ENCODE results near the gene EDC3. TPM values are rescaled to one million over a fixed set of nuclear protein-coding genes. Genes with fewer than 3 reads are reported as not detected.
A peak's percentile ranks its signal among the peaks of the same experiment; 100 is the strongest.

Gene EDC3
- total and polyA plus RNA-seq, 9 of the 15 experiments (the other 6 are each of a cell fraction or from before 2014, with no cell fraction given): 11.7 to 63.9 (median 32.8) TPM

DNA sequence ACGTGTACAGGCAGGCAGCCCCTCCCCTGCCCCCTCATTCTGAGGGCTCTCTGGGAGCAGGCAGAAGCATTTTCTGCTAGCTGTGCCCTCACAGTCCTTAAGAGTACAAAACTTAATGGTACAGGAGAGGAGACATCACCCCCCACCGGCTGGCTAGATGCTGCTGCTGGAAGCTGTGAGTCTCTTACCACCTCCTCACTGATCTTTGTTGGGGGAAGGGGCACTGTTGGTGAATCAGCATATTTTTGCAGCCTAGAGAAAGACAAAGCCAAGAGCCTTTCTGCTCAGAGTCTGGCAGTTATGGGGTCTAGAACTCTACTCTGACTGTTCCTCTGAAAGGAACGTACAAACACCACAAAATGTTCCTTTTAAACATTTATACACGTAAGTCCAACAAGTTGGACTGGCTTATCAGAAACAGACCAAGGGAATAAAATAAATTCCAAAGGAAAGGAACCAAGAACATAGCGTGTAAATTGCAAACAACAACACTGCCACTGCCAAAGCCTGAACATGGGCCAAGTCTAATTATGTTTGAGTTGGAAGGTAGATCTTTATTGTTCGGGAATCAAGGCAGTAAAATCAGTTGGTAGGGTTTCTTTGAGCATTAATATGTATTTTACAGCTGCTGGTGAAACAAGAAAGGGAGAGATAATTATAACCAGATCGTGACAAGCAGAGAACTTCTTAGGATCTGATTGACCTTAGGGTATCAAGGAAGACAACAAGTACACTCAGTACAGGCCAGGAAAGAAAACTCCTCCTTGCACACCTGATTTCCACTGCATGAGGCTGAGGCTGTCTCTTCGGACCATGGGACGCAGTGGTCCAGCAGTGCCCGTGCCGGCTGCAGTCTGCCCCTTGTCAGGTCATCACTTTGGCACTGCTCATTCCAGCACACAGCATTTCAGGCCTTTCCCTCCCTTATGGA, 52.8 kb downstream of the EDC3 start (continued):
- TF ChIP-seq, protein P1, sequence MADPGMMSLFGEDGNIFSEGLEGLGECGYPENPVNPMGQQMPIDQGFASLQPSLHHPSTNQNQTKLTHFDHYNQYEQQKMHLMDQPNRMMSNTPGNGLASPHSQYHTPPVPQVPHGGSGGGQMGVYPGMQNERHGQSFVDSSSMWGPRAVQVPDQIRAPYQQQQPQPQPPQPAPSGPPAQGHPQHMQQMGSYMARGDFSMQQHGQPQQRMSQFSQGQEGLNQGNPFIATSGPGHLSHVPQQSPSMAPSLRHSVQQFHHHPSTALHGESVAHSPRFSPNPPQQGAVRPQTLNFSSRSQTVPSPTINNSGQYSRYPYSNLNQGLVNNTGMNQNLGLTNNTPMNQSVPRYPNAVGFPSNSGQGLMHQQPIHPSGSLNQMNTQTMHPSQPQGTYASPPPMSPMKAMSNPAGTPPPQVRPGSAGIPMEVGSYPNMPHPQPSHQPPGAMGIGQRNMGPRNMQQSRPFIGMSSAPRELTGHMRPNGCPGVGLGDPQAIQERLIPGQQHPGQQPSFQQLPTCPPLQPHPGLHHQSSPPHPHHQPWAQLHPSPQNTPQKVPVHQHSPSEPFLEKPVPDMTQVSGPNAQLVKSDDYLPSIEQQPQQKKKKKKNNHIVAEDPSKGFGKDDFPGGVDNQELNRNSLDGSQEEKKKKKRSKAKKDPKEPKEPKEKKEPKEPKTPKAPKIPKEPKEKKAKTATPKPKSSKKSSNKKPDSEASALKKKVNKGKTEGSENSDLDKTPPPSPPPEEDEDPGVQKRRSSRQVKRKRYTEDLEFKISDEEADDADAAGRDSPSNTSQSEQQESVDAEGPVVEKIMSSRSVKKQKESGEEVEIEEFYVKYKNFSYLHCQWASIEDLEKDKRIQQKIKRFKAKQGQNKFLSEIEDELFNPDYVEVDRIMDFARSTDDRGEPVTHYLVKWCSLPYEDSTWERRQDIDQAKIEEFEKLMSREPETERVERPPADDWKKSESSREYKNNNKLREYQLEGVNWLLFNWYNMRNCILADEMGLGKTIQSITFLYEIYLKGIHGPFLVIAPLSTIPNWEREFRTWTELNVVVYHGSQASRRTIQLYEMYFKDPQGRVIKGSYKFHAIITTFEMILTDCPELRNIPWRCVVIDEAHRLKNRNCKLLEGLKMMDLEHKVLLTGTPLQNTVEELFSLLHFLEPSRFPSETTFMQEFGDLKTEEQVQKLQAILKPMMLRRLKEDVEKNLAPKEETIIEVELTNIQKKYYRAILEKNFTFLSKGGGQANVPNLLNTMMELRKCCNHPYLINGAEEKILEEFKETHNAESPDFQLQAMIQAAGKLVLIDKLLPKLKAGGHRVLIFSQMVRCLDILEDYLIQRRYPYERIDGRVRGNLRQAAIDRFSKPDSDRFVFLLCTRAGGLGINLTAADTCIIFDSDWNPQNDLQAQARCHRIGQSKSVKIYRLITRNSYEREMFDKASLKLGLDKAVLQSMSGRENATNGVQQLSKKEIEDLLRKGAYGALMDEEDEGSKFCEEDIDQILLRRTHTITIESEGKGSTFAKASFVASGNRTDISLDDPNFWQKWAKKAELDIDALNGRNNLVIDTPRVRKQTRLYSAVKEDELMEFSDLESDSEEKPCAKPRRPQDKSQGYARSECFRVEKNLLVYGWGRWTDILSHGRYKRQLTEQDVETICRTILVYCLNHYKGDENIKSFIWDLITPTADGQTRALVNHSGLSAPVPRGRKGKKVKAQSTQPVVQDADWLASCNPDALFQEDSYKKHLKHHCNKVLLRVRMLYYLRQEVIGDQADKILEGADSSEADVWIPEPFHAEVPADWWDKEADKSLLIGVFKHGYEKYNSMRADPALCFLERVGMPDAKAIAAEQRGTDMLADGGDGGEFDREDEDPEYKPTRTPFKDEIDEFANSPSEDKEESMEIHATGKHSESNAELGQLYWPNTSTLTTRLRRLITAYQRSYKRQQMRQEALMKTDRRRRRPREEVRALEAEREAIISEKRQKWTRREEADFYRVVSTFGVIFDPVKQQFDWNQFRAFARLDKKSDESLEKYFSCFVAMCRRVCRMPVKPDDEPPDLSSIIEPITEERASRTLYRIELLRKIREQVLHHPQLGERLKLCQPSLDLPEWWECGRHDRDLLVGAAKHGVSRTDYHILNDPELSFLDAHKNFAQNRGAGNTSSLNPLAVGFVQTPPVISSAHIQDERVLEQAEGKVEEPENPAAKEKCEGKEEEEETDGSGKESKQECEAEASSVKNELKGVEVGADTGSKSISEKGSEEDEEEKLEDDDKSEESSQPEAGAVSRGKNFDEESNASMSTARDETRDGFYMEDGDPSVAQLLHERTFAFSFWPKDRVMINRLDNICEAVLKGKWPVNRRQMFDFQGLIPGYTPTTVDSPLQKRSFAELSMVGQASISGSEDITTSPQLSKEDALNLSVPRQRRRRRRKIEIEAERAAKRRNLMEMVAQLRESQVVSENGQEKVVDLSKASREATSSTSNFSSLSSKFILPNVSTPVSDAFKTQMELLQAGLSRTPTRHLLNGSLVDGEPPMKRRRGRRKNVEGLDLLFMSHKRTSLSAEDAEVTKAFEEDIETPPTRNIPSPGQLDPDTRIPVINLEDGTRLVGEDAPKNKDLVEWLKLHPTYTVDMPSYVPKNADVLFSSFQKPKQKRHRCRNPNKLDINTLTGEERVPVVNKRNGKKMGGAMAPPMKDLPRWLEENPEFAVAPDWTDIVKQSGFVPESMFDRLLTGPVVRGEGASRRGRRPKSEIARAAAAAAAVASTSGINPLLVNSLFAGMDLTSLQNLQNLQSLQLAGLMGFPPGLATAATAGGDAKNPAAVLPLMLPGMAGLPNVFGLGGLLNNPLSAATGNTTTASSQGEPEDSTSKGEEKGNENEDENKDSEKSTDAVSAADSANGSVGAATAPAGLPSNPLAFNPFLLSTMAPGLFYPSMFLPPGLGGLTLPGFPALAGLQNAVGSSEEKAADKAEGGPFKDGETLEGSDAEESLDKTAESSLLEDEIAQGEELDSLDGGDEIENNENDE (IDR thresholded peaks at IDR 0.05; ENCODE audit: low read depth, low read length): no peak
- TF ChIP-seq NFE2L1 (tag; IDR thresholded peaks at IDR 0.05; ENCODE audit: borderline replicate concordance, low read depth): peak; percentile 15; the same call in 1 of the 2 replicates
- no peak for TF ChIP-seq FUS (optimal IDR thresholded peaks at IDR 0.05; ENCODE audit: low read depth, low read length)
- no peak for TF ChIP-seq TEAD4 (IDR thresholded peaks at IDR 0.05; ENCODE audit: low read length)
- no peak for TF ChIP-seq TEAD4 (CRISPR knock-in tag; IDR thresholded peaks at IDR 0.05; ENCODE audit: borderline replicate concordance)
- peak; percentile 20; the same call in 1 of the 2 replicates for TF ChIP-seq SMARCA4 (IDR thresholded peaks at IDR 0.05)
- TF ChIP-seq POU5F1 (IDR thresholded peaks at IDR 0.05; ENCODE audit: borderline replicate concordance, low read depth, low read length, partially characterized antibody): no peak
- no peak for TF ChIP-seq NFRKB (IDR thresholded peaks at IDR 0.05; ENCODE audit: low read depth)
- TF ChIP-seq ESRRA (IDR thresholded peaks at IDR 0.05; ENCODE audit: borderline replicate concordance, low read depth): no peak
- TF ChIP-seq PTBP1 (IDR thresholded peaks at IDR 0.05; ENCODE audit: low read depth, low read length): no peak
- no peak for TF ChIP-seq NEUROD1 (IDR thresholded peaks at IDR 0.05; ENCODE audit: borderline replicate concordance, low read depth, low read length, partially characterized antibody)
- TF ChIP-seq OTX1 (CRISPR knock-in tag; IDR thresholded peaks at IDR 0.05): no peak
- TF ChIP-seq ARID1B (IDR thresholded peaks at IDR 0.05): no peak
- TF ChIP-seq, protein P2, sequence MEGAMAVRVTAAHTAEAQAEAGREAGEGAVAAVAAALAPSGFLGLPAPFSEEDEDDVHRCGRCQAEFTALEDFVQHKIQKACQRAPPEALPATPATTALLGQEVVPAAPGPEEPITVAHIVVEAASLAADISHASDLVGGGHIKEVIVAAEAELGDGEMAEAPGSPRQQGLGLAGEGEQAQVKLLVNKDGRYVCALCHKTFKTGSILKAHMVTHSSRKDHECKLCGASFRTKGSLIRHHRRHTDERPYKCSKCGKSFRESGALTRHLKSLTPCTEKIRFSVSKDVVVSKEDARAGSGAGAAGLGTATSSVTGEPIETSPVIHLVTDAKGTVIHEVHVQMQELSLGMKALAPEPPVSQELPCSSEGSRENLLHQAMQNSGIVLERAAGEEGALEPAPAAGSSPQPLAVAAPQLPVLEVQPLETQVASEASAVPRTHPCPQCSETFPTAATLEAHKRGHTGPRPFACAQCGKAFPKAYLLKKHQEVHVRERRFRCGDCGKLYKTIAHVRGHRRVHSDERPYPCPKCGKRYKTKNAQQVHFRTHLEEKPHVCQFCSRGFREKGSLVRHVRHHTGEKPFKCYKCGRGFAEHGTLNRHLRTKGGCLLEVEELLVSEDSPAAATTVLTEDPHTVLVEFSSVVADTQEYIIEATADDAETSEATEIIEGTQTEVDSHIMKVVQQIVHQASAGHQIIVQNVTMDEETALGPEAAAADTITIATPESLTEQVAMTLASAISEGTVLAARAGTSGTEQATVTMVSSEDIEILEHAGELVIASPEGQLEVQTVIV (CRISPR knock-in tag; IDR thresholded peaks at IDR 0.05; ENCODE audit: borderline replicate concordance): no peak

All from K562 (cell line).